Ishikawa (cell line): ENCODE measurements around the gene BIN2.

ENCODE experiments used
- EP300 ChIP-seq: IDR thresholded peaks from 2 replicates; pipeline ENCODE4 v1.6.1; 2012; ENCODE audit warnings: borderline replicate concordance
- RAD21 ChIP-seq: IDR thresholded peaks from 2 replicates; pipeline ENCODE4 v1.6.1; 2012; ENCODE audit warnings: low read depth
- TF ChIP-seq, protein P1 (sequence below): IDR thresholded peaks from 2 replicates; pipeline ENCODE4 v1.6.1; 2012

DNA sequence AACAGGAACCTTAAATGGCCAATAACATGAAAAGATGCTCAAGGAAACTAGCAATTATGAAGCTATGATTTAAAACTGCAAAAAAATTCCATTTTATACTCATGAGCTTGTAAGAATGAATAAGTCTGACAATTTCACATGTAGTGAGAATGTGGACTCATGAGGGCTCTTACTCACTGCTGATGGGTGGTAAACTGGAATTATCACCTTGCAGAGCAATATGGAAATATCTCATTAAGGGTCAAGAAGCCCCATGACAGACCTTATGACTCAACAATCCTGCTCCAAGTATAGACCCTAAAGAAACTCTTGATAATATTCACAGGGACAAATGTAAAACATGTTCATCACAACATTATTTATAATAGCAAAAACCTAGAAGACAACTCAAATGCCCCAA lies 30.3 kb downstream of the BIN2 start:
- TF ChIP-seq, protein P1, sequence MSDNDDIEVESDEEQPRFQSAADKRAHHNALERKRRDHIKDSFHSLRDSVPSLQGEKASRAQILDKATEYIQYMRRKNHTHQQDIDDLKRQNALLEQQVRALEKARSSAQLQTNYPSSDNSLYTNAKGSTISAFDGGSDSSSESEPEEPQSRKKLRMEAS: no peak
- TF ChIP-seq RAD21 (no peak), EP300 (no peak)
